HFFc6 (cell line): ENCODE measurements around the gene FAM171A1. TPM values are rescaled to one million over a fixed set of nuclear protein-coding genes. Genes with fewer than 3 reads are reported as not detected.
"Not testable (repeated sequence)": the region's sequence is repeated elsewhere in the genome, so short reads cannot be mapped to it uniquely, and the experiment has no call there.

ENCODE experiments used
- DNase-seq: peaks from one replicate; pipeline ENCODE4 v3.0.0-alpha.2; 2018
- H3K27ac Mint-ChIP-seq: 2 replicates; pipeline ENCODE4 v1.8.0; 2020; ENCODE audit warnings: mild to moderate bottlenecking, mixed read lengths
- H3K27me3 Mint-ChIP-seq: 2 replicates; pipeline ENCODE4 v1.8.0; 2021; ENCODE audit warnings: mild to moderate bottlenecking, moderate library complexity, mixed read lengths; ENCODE audit not compliant: insufficient read depth
- H3K36me3 Mint-ChIP-seq: 2 replicates; pipeline ENCODE4 v1.8.0; 2021; ENCODE audit warnings: low read depth, mixed read lengths
- H3K4me1 Mint-ChIP-seq: 2 replicates; pipeline ENCODE4 v1.8.0; 2020; ENCODE audit warnings: low read depth, mixed read lengths
- H3K4me3 Mint-ChIP-seq: 2 replicates; pipeline ENCODE4 v1.8.0; 2020; ENCODE audit warnings: mild to moderate bottlenecking, moderate library complexity, mixed read lengths
- H3K9me3 Mint-ChIP-seq: 2 replicates; pipeline ENCODE4 v1.8.0; 2020; ENCODE audit warnings: mild to moderate bottlenecking, mixed read lengths
- total RNA-seq, 6 experiments: library from RNA; stranded (reverse); fragmentation: NEBNext Ultra II Directional; extraction: Animal tissue kit (Norgen Biotek cat#: 25700); gene quantifications; 2 replicates in 1 of 6; 3 replicates in 5 of 6; pipeline ENCODE4 v1.2.3, GENCODE V29; 2021
- TF ChIP-seq, protein P1 (sequence below): fragments of 200-600 bp; sonication (generic); IDR thresholded peaks from 2 replicates; pipeline ENCODE4 v1.5.0; 2021; ENCODE audit warnings: antibody characterized with exemption, mild to moderate bottlenecking

The FAM171A1 gene
- total RNA-seq, 6 experiments from 2014 or later = 33.4 to 60.7 (median 48.6) TPM

DNA sequence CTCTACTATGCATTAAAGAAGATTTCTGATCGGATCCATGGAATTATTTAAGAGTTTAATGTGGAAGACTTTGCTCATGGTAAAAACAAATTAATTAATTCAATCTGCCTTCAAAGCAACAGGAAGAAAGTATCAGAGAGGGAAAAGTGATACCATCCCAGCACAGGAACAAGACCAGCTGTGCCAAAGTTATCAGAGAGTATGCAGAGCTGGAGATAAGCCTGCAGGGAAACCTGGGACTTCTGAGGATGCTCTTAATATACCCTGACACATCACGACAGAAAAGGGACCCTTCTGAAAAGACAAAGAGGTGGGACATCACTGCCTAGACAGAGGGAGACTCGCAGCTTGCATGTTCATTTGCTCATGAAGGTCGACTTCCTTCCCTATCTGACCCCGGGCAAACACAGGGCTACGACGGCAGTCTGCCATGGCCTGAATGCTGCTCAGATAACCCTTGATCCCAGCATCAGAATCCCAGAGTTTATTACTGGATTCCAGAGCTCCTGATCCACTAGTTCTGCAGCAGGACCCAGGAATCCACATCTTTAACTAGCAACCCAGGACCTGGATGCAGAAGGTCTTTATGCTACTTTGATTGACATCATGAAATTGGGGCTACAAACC is 29.5 kb downstream of the FAM171A1 start:
- Mint-ChIP-seq H3K4me1 (peaks cover 24% of the 10 kb centered on the region; the same call in 1 of the 2 replicates), H3K4me3 (no peak overlapping the region), H3K9me3 (no peaks in the 10 kb centered on the region), H3K36me3 (no peaks in the 10 kb centered on the region), H3K27me3 (no peaks in the 10 kb centered on the region), H3K27ac (no peak overlapping the region)
- TF ChIP-seq, protein P1, sequence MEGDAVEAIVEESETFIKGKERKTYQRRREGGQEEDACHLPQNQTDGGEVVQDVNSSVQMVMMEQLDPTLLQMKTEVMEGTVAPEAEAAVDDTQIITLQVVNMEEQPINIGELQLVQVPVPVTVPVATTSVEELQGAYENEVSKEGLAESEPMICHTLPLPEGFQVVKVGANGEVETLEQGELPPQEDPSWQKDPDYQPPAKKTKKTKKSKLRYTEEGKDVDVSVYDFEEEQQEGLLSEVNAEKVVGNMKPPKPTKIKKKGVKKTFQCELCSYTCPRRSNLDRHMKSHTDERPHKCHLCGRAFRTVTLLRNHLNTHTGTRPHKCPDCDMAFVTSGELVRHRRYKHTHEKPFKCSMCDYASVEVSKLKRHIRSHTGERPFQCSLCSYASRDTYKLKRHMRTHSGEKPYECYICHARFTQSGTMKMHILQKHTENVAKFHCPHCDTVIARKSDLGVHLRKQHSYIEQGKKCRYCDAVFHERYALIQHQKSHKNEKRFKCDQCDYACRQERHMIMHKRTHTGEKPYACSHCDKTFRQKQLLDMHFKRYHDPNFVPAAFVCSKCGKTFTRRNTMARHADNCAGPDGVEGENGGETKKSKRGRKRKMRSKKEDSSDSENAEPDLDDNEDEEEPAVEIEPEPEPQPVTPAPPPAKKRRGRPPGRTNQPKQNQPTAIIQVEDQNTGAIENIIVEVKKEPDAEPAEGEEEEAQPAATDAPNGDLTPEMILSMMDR = no peak
- DNase-seq = no peak

DNA sequence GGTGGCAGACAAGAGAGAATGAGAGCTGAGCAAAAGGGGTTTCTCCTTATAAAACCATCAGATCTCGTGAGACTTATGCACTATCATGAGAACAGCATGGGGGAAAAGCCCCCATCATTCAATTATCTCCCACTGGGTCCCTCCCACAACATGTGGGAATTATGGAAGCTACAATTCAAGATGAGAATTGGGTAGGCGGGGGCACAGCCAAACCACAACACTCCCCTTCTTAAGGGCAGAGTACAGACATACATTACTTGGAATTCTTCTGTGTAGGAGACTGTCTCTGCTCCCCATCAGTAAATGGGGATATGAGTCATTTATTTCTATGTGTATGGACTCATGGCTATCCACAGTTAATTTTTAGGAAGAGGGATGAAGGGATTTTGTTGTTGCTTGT is 31.2 kb downstream of the FAM171A1 start:
- H3K27ac Mint-ChIP-seq = no peak overlapping the region
- no peak for DNase-seq
- no peak overlapping the region for H3K4me3 Mint-ChIP-seq
- no peaks in the 10 kb centered on the region for H3K9me3 Mint-ChIP-seq
- no peaks in the 10 kb centered on the region for H3K27me3 Mint-ChIP-seq
- peaks cover 21% of the 10 kb centered on the region for H3K4me1 Mint-ChIP-seq
- TF ChIP-seq, protein P1 = no peak
- H3K36me3 Mint-ChIP-seq = no peaks in the 10 kb centered on the region

DNA sequence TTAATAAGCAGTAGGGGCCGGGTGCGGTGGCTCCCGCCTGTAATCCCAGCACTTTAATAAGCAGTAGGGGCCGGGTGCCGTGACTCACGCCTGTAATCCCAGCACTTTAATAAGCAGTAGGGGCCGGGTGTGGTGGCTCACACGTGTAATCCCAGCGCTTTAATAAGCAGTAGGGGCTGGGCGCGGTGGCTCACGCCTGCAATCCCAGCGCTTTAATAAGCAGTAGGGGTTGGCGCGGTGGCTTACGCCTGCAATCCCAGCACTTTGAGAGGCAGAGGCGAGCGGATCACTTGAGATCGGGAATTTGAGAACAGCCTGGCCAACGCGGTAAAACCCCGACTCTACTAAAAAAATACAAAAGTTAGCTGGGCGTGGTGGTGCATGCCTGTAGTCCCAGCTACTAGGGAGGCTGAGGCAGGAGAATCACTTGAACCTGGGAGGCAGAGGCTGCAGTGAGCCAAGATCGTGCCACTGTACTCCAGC is 33.6 kb downstream of the FAM171A1 start:
- DNase-seq, H3K36me3 Mint-ChIP-seq: not testable (repeated sequence)

DNA sequence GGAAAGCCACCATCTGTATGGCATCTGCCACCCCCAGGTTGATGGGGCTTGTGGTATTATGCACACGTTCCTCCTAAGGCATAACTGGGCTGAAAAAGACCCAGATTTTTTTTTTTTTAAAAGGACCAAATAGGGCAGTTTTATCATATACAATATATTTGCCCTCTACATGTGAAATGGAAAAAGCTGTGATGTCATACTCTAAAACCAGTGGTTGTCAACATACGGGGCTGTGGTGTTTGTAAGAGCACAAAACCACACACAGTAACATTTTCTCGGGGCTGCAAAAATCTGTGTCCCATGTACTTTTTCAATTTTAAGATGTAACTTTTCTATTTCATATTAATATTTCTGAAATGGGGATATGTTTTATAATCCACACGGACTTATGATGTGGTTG is 34.9 kb downstream of the FAM171A1 start:
- Mint-ChIP-seq H3K4me1 (peaks cover 18% of the 10 kb centered on the region), H3K27ac (no peak overlapping the region), H3K4me3 (no peak overlapping the region), H3K27me3 (no peaks in the 10 kb centered on the region), H3K36me3 (no peaks in the 10 kb centered on the region), H3K9me3 (no peaks in the 10 kb centered on the region)
- TF ChIP-seq, protein P1 = no peak
- DNase-seq = no peak

More for the DNA sequence above, 33.6 kb downstream of the FAM171A1 start:
- H3K9me3 Mint-ChIP-seq, H3K4me3 Mint-ChIP-seq, H3K27ac Mint-ChIP-seq, H3K27me3 Mint-ChIP-seq: not testable (repeated sequence)
- H3K4me1 Mint-ChIP-seq = peaks cover 18% of the 10 kb centered on the region

DNA sequence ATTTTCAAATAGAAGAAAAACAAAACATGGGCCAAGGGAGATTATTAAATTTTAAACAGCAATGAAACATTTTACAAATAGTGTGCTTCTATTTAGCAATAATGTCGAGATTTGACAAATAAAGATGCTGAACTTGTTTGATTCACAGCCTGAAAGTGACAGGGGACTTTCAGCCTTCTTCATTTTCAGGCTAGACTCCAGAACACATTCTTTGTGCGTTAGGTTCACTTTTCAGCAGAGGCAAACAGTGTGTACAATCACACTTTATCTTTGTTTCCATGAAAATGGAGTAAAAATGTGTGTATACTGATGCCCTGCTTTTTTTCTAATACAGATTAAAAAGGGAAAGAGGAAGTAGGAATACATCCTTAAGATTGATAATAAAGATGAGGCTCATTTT is 35.6 kb downstream of the FAM171A1 start:
- H3K27ac Mint-ChIP-seq = no peak overlapping the region
- peaks cover 18% of the 10 kb centered on the region for H3K4me1 Mint-ChIP-seq
- H3K36me3 Mint-ChIP-seq = no peaks in the 10 kb centered on the region
- TF ChIP-seq, protein P1 = no peak
- no peaks in the 10 kb centered on the region for H3K9me3 Mint-ChIP-seq
- no peak for DNase-seq
- no peak overlapping the region for H3K4me3 Mint-ChIP-seq
- no peaks in the 10 kb centered on the region for H3K27me3 Mint-ChIP-seq

DNA sequence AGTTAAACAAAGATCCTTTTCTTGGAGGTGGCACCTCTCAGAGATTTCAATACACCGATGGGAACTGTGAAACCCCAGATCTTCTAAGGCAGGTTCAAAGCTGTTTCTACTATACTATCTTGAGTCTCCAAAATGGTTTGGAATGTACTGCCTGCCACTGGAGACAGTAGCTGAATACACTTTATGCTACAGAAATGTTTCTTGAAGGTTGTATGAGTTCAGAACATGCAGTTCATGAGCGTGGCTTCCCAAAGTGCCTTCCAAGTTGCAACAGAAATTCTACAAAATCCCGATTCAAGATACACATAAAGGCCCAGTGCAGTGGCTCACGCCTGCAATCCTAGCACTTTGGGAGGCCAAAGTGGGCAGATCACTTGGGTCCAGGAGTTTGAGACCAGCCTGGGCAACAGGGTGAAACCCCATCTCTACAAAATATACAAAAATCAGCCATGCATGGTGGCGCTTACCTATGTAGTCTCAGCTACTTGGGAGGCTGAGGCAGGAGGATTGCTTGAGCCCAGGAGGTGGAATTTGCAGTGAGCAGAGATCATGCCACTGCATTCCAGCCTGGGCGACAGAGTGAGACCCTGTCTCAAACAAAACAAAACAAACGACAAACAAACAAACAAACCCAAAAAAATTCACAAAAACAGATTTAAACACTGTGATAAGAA is 36.3 kb downstream of the FAM171A1 start:
- TF ChIP-seq, protein P1 = no peak
- Mint-ChIP-seq H3K4me1 (peaks cover 10% of the 10 kb centered on the region), H3K9me3 (no peaks in the 10 kb centered on the region), H3K36me3 (no peaks in the 10 kb centered on the region), H3K4me3 (no peak overlapping the region), H3K27me3 (no peaks in the 10 kb centered on the region), H3K27ac (no peak overlapping the region)
- no peak for DNase-seq
